ENCODE data around the gene SH3BGRL2. TPM values are rescaled to one million over a fixed set of nuclear protein-coding genes. Genes with fewer than 3 reads are reported as not detected.

Gene SH3BGRL2
- total RNA-seq, 1 experiment from 2014 or later = 5.2 TPM

- intact Hi-C loops (cut with micrococcal nuclease) = no loop called here
- H3K4me2 ChIP-seq (ENCODE audit: low read length) = no peak overlapping the region
- no peak for DNase-seq (ENCODE audit: low read depth, low spot score)
- TF ChIP-seq TCF7L2 (IDR thresholded peaks at IDR 0.05; ENCODE audit: borderline replicate concordance, extremely low read depth, insufficient read depth, insufficient read length) = no peak
- no peak for TF ChIP-seq MAX (IDR thresholded peaks at IDR 0.05)
- no peak for TF ChIP-seq ATF3 (IDR thresholded peaks at IDR 0.05)
- no peak for TF ChIP-seq ELF1 (IDR thresholded peaks at IDR 0.05; ENCODE audit: borderline replicate concordance, low read depth)
- TF ChIP-seq FOSL1 (IDR thresholded peaks at IDR 0.05; ENCODE audit: low read depth) = no peak
- no peak for TF ChIP-seq EZH2phosphoT487 (IDR thresholded peaks at IDR 0.05; ENCODE audit: borderline replicate concordance)
- TF ChIP-seq ZBTB33 (IDR thresholded peaks at IDR 0.05; ENCODE audit: extremely low read depth, insufficient replicate concordance, low read length) = no peak
- no peak for TF ChIP-seq CTCF (IDR thresholded peaks at IDR 0.05 in 2 of 3, conservative IDR thresholded peaks at IDR 0.05 in 1 of 3; ENCODE audit: borderline replicate concordance in 1 of 3, insufficient read depth in 1 of 3, low read depth in 2 of 3, low read length in 2 of 3)
- no peak for TF ChIP-seq EZH2 (IDR thresholded peaks at IDR 0.05)
- no peak for TF ChIP-seq CEBPB (IDR thresholded peaks at IDR 0.05; ENCODE audit: low read depth)
- no peak for TF ChIP-seq SP1 (IDR thresholded peaks at IDR 0.05; ENCODE audit: low read depth)
- no peak for TF ChIP-seq POLR2AphosphoS5 (IDR thresholded peaks at IDR 0.05; ENCODE audit: low read depth, low read length)
- TF ChIP-seq CBX3 (IDR thresholded peaks at IDR 0.05; ENCODE audit: low read depth) = no peak
- no peak for TF ChIP-seq JUND (IDR thresholded peaks at IDR 0.05)
- POLR2A ChIA-PET = no interaction called here
- no peak overlapping the region for H3K27ac ChIP-seq (ENCODE audit: low read depth, low read length)
- no peaks in the 10 kb centered on the region for H3K4me1 ChIP-seq (ENCODE audit: control insufficient read depth in 1 of 2, insufficient read depth in 2 of 2, low read length in 2 of 2)
- H3K9ac ChIP-seq (ENCODE audit: low read length) = no peak overlapping the region
- no peaks in the 10 kb centered on the region for H3K9me3 ChIP-seq (ENCODE audit: control insufficient read depth in 1 of 2, insufficient read depth in 1 of 2, low read depth in 1 of 2, low read length in 2 of 2)
- RAD21 ChIA-PET (ENCODE audit: low non-redundant PET in 1 of 2, low total read pairs in 2 of 2, uncharacterized antibody in 2 of 2, unreplicated experiment in 2 of 2) = no interaction called here
- ATAC-seq = no peak
- no peaks in the 10 kb centered on the region for H3K36me3 ChIP-seq (ENCODE audit: control insufficient read depth in 1 of 2, insufficient read depth in 2 of 2, low read length in 2 of 2)
- no peak overlapping the region for H2AFZ ChIP-seq (ENCODE audit: low read depth, low read length, poor library complexity, severe bottlenecking)
- BruUV-seq (replicated peaks) = no TSS peak
- no peaks in the 10 kb centered on the region for H4K20me1 ChIP-seq (ENCODE audit: insufficient read depth)
- H3K4me3 ChIP-seq (replicated peaks in 1 of 2; ENCODE audit: low read depth in 1 of 2, low read length in 2 of 2) = no peak overlapping the region
- H3K27me3 ChIP-seq (ENCODE audit: insufficient read depth, low read length) = no peaks in the 10 kb centered on the region
- no peaks in the 10 kb centered on the region for H3K9me2 ChIP-seq (ENCODE audit: insufficient read depth)
- CTCF ChIA-PET = no interaction called here
- no peaks in the 10 kb centered on the region for H3K79me2 ChIP-seq (ENCODE audit: insufficient read depth, low read length)
These were observed 16.6 kb downstream of the SH3BGRL2 start for GRCh38 chr6:79647741-79648140.

Data from HCT116 (cell line).